ENCODE measurements around the gene FRAT2.

Gene FRAT2

DNA sequence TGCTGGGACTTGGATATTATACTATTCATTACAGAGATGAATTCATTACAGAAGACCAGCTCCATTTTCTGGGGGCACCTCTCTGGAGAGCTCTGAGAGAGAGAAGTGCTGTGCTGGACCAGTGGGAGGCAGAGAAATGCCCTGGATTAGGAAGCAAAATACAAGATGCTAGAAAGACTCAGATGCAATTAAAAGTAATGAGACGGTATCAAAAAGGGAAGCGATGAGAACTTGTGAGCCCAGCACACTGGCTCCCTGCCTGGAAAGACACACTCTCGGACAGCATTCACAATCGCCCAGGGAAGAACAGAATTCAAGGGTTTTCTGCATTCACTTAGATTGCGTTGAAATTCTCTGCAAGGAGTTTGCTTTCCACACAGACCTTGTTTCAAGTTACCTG lies 3.5 kb upstream of the FRAT2 start:
- Histone ChIP-seq H3K9me3 (ENCODE audit: control insufficient read depth, insufficient read depth, low read length) (no peaks in the 10 kb centered on the region), H3K9ac (ENCODE audit: low read depth, low read length) (no peak overlapping the region), H3K36me3 (ENCODE audit: insufficient read depth, low read length) (no peaks in the 10 kb centered on the region), H3K4me1 (ENCODE audit: insufficient read depth, low read length) (peaks cover 22% of the 10 kb centered on the region)

DNA sequence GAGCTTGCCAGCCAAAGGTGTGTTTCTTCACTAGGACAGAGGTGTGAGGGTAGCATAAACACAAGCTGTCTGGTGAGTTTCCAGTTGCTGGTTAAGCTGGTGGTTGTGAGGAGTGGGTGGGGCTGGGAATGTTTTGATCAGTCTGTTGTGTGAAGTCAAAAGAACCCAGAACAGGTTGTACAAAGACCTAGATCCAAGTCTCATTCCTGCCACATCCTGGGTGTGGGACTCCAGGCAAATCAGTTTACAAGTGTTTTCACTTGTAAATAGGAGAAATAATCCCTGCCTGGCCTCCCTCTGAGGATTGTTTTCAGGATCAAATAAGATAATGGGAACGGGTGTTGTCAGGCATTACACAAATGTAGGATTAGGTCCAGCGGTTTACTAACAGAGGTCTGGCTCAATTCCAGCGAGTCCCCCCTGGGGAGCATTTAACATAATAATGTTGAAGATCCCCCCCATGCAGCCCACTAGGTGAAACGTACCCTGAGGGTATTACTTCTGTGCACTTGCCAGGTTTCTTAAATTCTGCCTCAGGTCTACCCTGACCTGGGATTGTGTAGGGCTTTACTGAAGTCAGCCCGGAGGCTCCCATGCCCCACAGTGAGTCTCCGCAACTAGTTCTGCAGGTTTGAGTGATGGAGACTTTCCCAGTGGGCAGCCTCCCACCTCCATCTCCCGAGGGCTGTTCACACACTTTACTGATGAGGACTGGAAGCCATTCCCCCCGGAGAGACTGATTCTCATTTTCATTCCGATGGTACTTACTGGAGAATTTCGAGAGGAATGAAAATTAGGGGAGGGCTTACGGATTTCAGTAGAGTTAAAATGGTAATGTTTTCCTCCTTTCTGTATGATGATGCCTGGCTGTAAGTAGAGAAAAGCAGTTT lies 2.7 kb upstream of the FRAT2 start:
- Histone ChIP-seq H3K4me1 (ENCODE audit: insufficient read depth, low read length) (peaks cover 22% of the 10 kb centered on the region), H3K9ac (ENCODE audit: low read depth, low read length) (peak overlapping the region; percentile 13; the same call in 1 of the 2 replicates), H3K9me3 (ENCODE audit: control insufficient read depth, insufficient read depth, low read length) (no peaks in the 10 kb centered on the region)

DNA sequence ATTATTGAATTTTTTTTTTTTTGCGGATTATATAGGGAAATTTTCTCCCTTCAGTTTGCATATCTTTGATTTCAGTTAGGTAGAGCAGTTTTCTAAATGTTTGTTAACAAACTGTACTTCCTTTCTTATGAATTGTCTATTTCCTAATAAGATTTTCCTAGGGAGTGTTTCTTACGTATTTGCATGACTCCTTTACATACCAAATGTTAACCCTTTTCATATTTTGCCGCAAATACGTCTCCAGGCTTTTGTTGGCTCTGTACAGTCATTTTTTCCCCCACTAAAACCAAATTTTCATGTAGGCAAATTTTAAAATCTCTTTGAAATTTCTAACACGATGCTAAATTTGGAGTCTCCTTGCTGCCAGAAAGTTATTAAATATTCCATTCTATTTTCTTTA lies 1.9 kb upstream of the FRAT2 start:
- H3K9ac ChIP-seq (ENCODE audit: low read depth, low read length), result 0 out of 2 replicates have a peak overlapping the region, but pooled peaks have one; percentile 13
- peaks cover 15% of the 10 kb centered on the region for H3K4me1 ChIP-seq (ENCODE audit: insufficient read depth, low read length)
- H3K9me3 ChIP-seq (ENCODE audit: control insufficient read depth, insufficient read depth, low read length), result no peaks in the 10 kb centered on the region
- no peaks in the 10 kb centered on the region for H3K36me3 ChIP-seq (ENCODE audit: insufficient read depth, low read length)

More for the DNA sequence above, 2.7 kb upstream of the FRAT2 start:
- H3K36me3 ChIP-seq (ENCODE audit: insufficient read depth, low read length), result no peaks in the 10 kb centered on the region

DNA sequence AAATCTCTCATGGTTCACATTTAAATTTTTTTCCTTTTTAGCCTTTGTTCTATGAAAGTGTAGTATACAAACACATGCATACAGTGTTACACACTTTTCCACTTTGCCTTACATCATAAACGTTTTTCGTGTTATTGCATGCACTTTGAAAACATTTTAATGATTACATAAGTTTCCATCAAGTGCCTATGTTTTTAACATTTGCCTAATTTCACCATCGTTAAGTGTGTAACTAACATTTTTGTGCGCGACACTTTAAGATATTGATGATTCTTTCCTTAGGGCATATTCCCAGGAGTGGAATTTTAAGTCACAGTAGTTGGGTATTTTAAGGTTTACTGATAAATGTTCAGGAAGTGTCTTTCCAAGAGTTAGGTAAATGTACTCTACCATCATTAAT lies 1.5 kb upstream of the FRAT2 start:
- Histone ChIP-seq H3K4me1 (ENCODE audit: insufficient read depth, low read length) (peaks cover 15% of the 10 kb centered on the region), H3K9ac (ENCODE audit: low read depth, low read length) (no peak overlapping the region), H3K9me3 (ENCODE audit: control insufficient read depth, insufficient read depth, low read length) (no peaks in the 10 kb centered on the region), H3K36me3 (ENCODE audit: insufficient read depth, low read length) (no peaks in the 10 kb centered on the region)

DNA sequence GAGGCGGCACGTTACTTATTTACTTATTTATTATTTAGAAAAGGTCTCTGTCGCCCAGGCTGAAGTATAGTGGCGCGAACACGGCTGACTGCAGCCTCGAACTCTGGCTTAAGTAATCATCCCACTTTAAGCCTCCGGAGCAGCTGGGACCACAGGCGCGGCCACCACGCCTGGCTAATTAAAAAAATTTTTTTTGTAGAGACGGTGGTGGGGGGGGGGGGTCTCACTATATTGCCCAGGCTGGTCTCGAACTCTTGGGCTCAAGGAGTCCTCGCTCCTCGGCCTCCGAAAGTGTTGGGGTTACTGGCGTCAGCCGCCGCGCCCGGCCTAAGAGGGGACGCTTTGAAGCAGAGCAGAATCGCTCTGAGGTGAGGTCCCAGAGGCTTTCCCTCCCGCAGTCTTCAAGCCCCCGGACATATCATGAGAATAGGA lies 675 bp upstream of the FRAT2 start:
- H3K36me3 ChIP-seq (ENCODE audit: insufficient read depth, low read length), result 0 out of 2 replicates have a peak, but pooled peaks cover under 1% of the 10 kb centered on the region
- no peaks in the 10 kb centered on the region for H3K9me3 ChIP-seq (ENCODE audit: control insufficient read depth, insufficient read depth, low read length)
- peaks cover 15% of the 10 kb centered on the region for H3K4me1 ChIP-seq (ENCODE audit: insufficient read depth, low read length)
- H3K9ac ChIP-seq (ENCODE audit: low read depth, low read length), result peak overlapping the region; percentile 96; the same call in 1 of the 2 replicates

DNA sequence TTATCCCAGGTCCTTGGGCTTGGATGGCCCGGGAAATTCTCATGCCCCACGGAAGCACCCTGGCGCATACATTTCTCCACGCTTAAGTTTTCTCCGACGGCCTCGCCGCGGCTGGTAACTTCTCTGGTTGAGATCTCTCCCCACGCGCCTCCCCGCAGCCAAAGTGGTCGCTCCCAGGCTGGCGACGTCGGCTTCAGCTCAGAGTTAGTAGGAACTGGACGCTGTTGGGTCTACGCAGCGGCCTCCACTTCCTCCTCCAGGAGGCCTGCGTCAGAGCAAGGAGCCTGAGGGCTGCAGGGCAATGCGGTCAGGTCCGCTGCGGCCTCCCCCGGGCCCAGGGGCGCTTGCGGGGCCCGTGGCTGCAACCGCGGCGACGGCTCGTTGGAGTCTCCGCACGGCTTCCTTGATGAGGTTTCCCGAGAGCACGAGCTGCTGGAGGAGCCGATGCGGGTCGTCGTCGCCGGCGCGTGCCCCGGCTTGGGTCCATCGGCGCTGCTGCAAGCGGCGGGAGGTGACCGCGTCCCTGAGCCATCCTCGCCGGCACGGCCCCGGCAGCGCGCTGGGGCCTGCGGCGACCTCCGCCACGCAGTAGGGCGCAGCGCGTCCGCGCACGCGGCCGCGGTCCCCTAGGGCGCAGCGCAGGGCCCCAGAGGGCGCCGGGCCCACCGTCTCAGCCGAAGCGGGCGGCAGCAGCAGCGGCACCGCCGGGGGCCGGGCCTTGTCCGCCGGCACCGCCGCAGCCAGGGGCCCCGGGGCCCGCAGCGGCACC lies 744 bp downstream of the FRAT2 start:
- Histone ChIP-seq H3K9ac (ENCODE audit: low read depth, low read length) (peak overlapping the region; percentile 96), H3K4me1 (ENCODE audit: insufficient read depth, low read length) (peaks cover 15% of the 10 kb centered on the region), H3K36me3 (ENCODE audit: insufficient read depth, low read length) (0 out of 2 replicates have a peak, but pooled peaks cover 2% of the 10 kb centered on the region)

DNA sequence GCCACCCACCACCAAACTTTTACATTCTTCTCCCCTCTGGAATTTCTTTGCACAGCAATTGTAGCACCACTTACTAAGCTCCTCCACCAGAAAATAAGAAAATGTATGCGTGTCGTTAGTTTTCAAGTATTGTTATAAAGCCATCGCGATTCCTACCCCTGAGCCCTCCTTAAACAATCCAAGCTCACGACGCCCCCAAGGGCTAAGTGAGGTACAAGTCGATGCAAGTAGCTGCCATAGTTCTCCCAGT lies 1.3 kb downstream of the FRAT2 start:
- Histone ChIP-seq H3K9me3 (ENCODE audit: control insufficient read depth, insufficient read depth, low read length) (no peaks in the 10 kb centered on the region), H3K4me1 (ENCODE audit: insufficient read depth, low read length) (peaks cover 12% of the 10 kb centered on the region), H3K9ac (ENCODE audit: low read depth, low read length) (peak overlapping the region; percentile 96), H3K36me3 (ENCODE audit: insufficient read depth, low read length) (0 out of 2 replicates have a peak, but pooled peaks cover 2% of the 10 kb centered on the region)

More for the DNA sequence above, 744 bp downstream of the FRAT2 start:
- no peaks in the 10 kb centered on the region for H3K9me3 ChIP-seq (ENCODE audit: control insufficient read depth, insufficient read depth, low read length)

DNA sequence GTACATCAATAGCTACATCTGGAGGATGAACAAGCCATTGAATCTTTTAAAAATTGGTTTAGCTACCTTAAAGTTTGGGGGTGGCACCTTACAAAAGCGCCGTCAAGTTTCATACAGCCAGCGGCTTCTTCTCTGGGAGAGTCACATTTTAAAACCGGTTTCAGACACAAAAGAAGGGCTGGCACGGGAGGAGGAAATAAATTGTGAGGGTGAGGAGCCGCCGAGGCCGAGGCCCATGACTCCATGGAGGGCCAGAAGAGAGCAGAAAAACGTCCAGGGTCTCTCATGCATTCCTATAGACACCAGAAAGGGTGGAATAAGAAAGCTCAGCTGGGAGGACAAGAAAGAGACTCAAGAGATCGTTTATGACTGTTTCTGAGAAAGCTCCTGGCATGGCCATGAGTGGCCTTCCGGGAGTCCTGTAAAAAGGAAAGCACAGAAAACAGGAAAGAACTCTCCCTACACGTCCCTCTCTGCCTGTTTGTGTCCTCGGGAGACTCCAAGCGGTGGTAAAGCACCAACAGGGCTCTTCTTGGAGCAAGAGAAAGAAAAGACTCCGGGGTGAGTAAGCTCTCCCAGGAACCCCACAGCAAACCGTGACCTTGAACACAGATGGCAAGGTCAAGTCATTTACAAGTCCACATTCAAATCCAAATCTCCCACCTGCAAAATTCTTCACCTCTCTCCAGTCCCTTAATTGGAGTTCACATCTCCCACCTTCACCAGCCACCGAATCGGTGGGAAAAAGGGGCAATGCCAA lies 1.8 kb downstream of the FRAT2 start:
- H3K4me1 ChIP-seq (ENCODE audit: insufficient read depth, low read length), result peaks cover 9% of the 10 kb centered on the region
- 0 out of 2 replicates have a peak, but pooled peaks cover 2% of the 10 kb centered on the region for H3K36me3 ChIP-seq (ENCODE audit: insufficient read depth, low read length)
- peak overlapping the region; percentile 96 for H3K9ac ChIP-seq (ENCODE audit: low read depth, low read length)
- no peaks in the 10 kb centered on the region for H3K9me3 ChIP-seq (ENCODE audit: control insufficient read depth, insufficient read depth, low read length)

DNA sequence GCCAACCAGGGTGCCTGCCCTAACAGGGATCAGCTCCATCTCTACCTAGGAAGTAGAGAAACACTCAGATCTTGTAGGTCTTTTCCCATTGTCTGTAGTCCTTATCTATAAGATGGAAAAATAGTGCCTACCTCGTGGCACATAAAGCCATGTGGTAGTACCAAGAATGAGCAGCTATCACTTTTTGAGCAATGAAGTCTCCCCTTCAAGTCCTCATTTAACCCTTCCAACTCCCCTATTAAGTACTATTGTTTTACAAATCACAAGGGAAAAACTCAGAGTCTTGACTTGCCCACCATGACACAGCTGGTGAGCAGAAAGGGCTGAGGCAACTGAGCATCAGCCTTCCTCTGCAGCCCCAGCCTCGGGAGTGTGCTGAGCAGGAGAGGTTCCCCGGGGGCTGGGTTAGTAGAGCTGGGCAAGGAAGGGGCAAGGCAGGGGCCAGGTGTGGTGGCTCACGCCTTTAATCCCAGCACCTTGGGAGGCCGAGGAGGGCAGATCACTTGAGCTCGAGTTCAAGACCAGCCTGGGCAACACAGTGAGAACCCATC lies 3.3 kb downstream of the FRAT2 start:
- H3K9ac ChIP-seq (ENCODE audit: low read depth, low read length), result no peak overlapping the region
- H3K9me3 ChIP-seq (ENCODE audit: control insufficient read depth, insufficient read depth, low read length), result no peaks in the 10 kb centered on the region
- H3K36me3 ChIP-seq (ENCODE audit: insufficient read depth, low read length), result 0 out of 2 replicates have a peak, but pooled peaks cover 2% of the 10 kb centered on the region
- H3K4me1 ChIP-seq (ENCODE audit: insufficient read depth, low read length), result 0 out of 2 replicates have a peak, but pooled peaks cover 2% of the 10 kb centered on the region

DNA sequence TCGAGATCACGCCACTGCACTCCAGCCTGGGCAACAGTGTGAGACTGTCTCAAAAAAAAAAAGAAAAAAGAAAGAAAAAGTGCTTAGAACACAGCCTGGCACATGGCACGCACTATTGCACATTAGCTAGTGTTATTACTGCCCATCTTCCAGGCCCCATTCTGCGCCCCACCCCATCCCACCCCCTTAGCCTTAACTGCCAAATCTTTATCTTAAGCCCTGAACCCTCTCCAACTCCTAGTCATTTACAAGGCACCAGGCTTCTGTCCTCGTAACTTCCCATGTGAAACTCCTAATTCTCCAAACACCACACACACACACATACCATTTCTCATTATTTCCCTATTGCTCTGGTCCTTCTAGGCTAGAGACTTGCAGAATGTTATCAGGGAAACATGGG lies 4.8 kb downstream of the FRAT2 start:
- Histone ChIP-seq H3K4me1 (ENCODE audit: insufficient read depth, low read length) (no peaks in the 10 kb centered on the region), H3K36me3 (ENCODE audit: insufficient read depth, low read length) (0 out of 2 replicates have a peak, but pooled peaks cover 2% of the 10 kb centered on the region)

DNA sequence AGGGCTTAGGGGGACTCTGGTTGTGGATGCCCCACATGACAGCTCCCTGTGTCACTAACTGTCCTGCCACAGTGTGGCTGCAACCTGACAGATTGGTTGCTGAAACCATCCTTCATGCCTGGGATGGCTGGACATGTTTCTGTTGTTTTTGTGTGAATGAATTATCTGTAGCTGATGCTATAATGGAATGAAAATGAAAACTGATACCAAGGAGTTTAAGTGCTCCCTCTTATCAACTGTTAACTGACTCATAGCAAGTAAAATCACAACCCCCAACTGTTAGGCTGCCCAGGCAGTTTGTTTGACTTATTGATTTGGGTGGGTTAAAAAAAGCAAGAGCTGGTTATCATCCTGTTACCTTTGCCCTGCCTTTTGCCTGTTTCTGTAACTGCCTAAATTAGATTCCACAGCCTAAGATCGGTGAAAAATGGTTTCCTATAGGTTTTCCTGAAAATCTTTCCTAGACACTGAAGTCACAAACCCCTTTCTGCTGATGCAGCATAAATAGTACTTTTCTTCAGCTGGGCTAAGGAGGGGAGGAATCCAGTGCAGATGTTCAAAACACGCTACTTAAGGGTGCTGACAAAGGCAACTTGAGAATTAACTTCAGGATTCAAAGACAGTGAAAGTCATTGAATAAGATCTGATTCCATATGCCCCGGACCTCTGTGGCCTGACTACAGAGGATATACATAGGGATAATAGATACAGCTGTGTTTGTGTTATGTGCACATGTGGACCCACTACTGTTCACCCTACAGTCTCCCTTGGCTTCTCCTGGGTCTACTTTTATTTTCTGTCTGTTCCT lies 5.7 kb downstream of the FRAT2 start:
- H3K9ac ChIP-seq (ENCODE audit: low read depth, low read length), result no peak overlapping the region
- H3K36me3 ChIP-seq (ENCODE audit: insufficient read depth, low read length), result 0 out of 2 replicates have a peak, but pooled peaks cover 2% of the 10 kb centered on the region
- H3K9me3 ChIP-seq (ENCODE audit: control insufficient read depth, insufficient read depth, low read length), result no peaks in the 10 kb centered on the region
- H3K4me1 ChIP-seq (ENCODE audit: insufficient read depth, low read length), result no peaks in the 10 kb centered on the region

More for the DNA sequence above, 4.8 kb downstream of the FRAT2 start:
- H3K9me3 ChIP-seq (ENCODE audit: control insufficient read depth, insufficient read depth, low read length), result no peaks in the 10 kb centered on the region
- H3K9ac ChIP-seq (ENCODE audit: low read depth, low read length), result no peak overlapping the region

DNA sequence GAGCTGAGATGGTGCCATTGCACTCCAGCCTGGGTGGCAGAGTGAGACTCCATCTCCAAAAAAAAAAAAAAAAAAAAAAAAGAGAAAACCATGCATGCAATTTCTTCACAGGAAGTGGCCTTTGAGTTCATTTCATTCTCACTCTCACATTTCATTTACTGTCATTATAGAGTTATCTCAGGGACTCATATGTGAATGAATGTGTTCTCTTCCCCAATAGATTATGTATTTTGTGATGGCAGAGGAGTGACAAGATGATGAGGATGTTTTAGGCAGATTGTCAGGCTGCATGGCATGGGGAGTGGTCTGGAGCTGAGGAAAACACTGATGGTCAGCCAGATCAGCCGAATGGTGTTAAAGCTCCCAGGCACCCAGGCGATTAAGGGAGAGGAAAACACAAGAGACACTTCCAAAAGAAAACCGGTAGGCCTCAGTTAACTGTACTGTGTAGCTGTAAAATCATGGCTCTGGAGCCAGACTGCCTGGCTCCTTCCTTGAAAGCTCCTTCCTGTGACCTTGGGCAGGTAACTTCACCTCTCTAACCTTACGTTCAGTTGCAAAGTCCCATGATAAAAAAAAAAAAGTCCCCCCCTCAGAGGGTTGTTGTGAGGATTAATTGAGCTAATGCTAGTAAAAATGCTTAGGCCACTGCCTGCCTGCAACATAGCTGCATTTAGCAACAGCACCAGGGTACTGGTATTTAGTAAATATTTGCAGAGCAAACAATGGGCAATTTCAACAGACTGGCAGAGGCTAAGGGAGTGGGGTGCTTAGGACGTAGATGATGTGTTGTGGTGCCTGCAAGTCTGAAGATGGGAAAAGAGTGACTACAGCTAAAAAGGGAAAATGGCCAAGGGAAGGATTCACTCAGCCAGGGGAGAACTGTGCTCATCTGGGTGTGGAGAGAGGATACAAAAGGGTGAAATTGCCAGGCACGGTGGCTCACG lies 6.9 kb downstream of the FRAT2 start:
- 0 out of 2 replicates have a peak, but pooled peaks cover 2% of the 10 kb centered on the region for H3K36me3 ChIP-seq (ENCODE audit: insufficient read depth, low read length)
- no peaks in the 10 kb centered on the region for H3K9me3 ChIP-seq (ENCODE audit: control insufficient read depth, insufficient read depth, low read length)
- H3K9ac ChIP-seq (ENCODE audit: low read depth, low read length), result no peak overlapping the region
- no peaks in the 10 kb centered on the region for H3K4me1 ChIP-seq (ENCODE audit: insufficient read depth, low read length)
